GM21526 (cell line): Measurements from ENCODE around the gene KNTC1.
"Not testable (repeated sequence)": the region's sequence is repeated elsewhere in the genome, so short reads cannot be mapped to it uniquely, and the experiment has no call there.

ENCODE experiments used
- ATAC-seq: cut with Tn5 transposase; IDR thresholded peaks from one replicate; pipeline ENCODE4 v1.9.1; 2021; ENCODE audit warnings: moderate library complexity; ENCODE audit not compliant: unreplicated experiment, low FRiP score

The KNTC1 gene, protein sequence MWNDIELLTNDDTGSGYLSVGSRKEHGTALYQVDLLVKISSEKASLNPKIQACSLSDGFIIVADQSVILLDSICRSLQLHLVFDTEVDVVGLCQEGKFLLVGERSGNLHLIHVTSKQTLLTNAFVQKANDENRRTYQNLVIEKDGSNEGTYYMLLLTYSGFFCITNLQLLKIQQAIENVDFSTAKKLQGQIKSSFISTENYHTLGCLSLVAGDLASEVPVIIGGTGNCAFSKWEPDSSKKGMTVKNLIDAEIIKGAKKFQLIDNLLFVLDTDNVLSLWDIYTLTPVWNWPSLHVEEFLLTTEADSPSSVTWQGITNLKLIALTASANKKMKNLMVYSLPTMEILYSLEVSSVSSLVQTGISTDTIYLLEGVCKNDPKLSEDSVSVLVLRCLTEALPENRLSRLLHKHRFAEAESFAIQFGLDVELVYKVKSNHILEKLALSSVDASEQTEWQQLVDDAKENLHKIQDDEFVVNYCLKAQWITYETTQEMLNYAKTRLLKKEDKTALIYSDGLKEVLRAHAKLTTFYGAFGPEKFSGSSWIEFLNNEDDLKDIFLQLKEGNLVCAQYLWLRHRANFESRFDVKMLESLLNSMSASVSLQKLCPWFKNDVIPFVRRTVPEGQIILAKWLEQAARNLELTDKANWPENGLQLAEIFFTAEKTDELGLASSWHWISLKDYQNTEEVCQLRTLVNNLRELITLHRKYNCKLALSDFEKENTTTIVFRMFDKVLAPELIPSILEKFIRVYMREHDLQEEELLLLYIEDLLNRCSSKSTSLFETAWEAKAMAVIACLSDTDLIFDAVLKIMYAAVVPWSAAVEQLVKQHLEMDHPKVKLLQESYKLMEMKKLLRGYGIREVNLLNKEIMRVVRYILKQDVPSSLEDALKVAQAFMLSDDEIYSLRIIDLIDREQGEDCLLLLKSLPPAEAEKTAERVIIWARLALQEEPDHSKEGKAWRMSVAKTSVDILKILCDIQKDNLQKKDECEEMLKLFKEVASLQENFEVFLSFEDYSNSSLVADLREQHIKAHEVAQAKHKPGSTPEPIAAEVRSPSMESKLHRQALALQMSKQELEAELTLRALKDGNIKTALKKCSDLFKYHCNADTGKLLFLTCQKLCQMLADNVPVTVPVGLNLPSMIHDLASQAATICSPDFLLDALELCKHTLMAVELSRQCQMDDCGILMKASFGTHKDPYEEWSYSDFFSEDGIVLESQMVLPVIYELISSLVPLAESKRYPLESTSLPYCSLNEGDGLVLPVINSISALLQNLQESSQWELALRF (N-terminal part only)

DNA sequence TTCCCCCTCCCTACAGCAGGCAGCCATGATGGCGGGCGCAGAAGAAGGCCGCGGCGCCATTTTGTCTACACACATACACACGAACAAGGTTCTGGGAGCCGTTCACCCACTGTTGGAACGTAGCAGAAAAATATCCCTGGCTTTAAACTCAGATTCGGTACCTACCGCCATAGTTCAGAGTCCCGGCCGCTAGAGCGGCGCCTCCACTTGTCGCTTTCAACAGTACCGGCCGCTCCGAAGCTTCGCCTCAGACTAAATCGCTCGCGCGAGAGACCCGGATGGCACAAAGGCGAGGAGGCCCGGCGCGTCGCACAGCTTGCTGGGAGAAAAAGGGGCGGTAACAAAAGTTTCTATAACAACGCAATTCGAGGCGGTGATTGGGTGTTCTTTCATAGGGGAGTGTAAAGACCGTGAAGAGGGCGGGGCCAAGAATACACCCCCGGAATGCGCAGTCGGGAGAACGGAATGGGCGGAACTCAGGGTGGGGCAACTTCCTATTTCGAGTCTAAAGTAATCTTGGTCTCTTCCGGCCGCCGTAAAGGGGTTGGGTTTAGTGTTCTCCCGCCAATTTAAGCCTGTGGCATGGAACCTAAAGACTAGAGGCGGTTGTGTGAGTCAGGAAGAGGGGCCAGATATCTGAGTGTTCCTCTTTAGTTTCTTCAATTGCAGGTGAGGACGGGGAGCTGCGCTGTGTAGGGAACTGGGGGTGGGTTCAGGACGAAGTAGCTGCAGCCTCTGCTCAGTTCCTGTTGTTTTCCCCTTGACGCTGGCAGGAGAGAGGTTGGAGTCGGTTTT lies at the start of gene KNTC1, which contains the start of gene RSRC2:
Gene KNTC1 (plus strand): TSS at position 567 of the 795 bp plus-strand sequence. CDS start 2,815 bp downstream, outside the sequence.
Gene RSRC2 (minus strand): TSS at position 254 of the 795 bp plus-strand sequence. CDS start 83 bp downstream, at position 171.
- peak; percentile 89 for ATAC-seq

GRCh38 chr12:122480753-122481152 lies 46.3 kb upstream of the KNTC1 start:
- no peak for ATAC-seq

- no peak for ATAC-seq
These were observed 45.2 kb upstream of the KNTC1 start for GRCh38 chr12:122481861-122482260.

GRCh38 chr12:122483969-122484368 lies 43.1 kb upstream of the KNTC1 start:
- no peak for ATAC-seq

GRCh38 chr12:122484385-122484784 lies 42.7 kb upstream of the KNTC1 start:
- not testable (repeated sequence) for ATAC-seq

DNA sequence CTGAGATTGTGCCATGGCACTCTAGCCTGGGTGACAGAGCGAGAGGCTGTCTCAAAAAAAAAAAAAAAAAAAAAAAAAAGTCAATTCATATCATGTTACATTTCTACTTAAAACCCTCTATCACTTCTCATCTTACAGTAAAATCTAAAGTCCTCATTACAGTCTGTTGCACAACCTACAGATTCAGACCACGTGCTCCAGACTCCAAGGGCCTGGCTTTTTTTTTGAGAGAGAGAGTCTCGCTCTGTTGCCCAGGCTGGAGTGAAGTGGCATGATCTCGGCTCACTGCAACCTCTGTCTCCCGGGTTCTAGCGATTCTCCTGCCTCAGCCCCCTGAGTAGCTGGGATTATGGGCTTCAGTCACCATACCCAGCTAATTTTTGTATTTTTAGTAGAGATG lies 40.7 kb upstream of the KNTC1 start:
- not testable (repeated sequence) for ATAC-seq

- ATAC-seq: no peak
These were observed 40.1 kb upstream of the KNTC1 start for GRCh38 chr12:122486805-122487426.

GRCh38 chr12:122487807-122488206 lies 39.2 kb upstream of the KNTC1 start:
- ATAC-seq: not testable (repeated sequence)

DNA sequence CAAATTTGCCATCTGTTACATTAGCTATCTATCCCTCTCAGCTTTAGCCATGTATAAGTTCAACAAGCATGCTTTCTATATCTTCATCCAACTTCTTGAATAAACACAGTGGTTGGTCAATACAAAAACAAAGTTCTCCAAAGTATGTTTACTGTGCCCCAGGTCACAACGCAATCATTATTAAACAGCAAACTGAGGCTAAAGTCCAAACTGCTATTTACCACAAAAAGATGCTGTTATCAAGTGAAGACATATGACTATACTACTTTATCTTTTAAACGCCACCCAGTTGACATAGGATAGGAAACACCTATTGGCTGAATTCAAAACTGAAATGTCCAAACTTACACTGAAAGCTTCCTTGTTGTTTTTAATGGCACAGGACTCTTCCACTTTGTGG lies 38.0 kb upstream of the KNTC1 start:
- ATAC-seq: no peak

DNA sequence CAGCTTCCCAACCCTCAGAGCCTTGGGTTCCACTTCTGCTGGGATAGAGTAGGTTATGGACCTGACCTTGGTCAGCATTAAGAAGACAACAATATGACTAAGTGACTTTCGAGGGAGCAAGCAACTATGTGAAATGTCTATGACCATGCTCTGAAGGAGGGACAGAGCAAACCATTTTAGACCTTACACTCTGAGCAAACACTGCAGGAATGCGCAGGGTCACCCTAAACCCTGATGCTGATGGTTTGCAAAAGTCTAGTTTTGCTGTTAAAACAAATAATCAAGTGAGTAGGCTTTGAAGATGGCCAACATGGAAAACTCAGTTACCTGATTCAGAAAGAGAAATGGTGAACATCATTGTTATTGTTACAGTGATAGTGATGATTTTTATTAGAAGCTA lies 35.1 kb upstream of the KNTC1 start:
- no peak for ATAC-seq

GRCh38 chr12:122493222-122493621 lies 33.8 kb upstream of the KNTC1 start:
- not testable (repeated sequence) for ATAC-seq

GRCh38 chr12:122495258-122495657 lies 31.8 kb upstream of the KNTC1 start:
- ATAC-seq: no peak

- ATAC-seq: peak; percentile 10
These were observed 26.9 kb upstream of the KNTC1 start for GRCh38 chr12:122499991-122500684.

DNA sequence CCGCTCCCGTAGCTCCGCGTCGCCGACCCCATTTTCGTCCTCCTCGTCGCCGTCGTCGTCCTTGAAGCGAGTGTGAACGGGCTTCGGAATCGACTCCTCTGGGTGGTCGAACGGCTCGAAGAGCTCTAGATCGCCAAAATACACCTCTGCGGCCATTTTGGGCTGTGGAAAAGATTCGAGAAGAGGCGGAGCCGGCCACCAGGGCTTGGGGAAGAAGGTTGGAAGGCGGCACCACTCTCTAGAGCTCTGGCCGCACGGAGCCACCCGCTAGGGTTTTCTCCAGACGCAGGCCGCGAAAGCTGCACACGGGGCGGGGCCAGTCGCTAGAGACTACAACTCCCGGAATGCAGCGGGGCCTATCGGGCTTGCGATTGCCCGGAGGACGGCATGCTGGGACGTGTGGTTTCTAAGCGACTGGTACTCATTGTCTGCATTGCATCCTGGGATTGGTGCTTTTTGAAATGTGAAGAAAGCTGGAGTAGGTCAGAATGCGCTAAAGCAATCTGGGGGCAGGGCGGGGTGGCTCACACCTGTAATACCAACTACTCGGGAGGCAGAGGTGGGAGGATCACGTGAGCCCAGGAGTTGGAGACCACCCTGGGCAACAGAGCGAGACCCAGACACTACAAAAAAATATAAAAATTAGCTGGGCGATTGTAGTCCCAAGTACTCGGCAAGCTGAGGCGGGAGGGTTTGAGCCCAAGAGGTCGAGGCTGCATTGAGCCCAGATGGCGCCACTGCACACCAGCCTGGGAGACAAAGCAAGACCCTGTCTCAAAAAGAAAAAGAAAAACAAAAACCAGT lies 26.2 kb upstream of the KNTC1 start, which contains the start of gene ZCCHC8:
Gene ZCCHC8 (minus strand): TSS at position 248 of the 804 bp plus-strand sequence. CDS start 92 bp downstream, at position 156.
- peak; percentile 88 for ATAC-seq

GRCh38 chr12:122501489-122501989 lies 25.5 kb upstream of the KNTC1 start:
- ATAC-seq: no peak

- ATAC-seq: no peak
These were observed 23.8 kb upstream of the KNTC1 start for GRCh38 chr12:122503147-122503751.
